ENCODE measurements around the gene NSD1. TPM values are rescaled to one million over a fixed set of nuclear protein-coding genes. Genes with fewer than 3 reads are reported as not detected.
"Not testable (repeated sequence)": the region's sequence is repeated elsewhere in the genome, so short reads cannot be mapped to it uniquely, and the experiment has no call there.

NSD1 gene
- total RNA-seq, 1 donor from 2014 or later, result 98.2 TPM

- no peak for DNase-seq
Measured at GRCh38 chr5:177291735-177292134, 158.2 kb downstream of the NSD1 start.

- no peak for DNase-seq
Measured at GRCh38 chr5:177293819-177294581, 160.4 kb downstream of the NSD1 start.

- no peak for DNase-seq
Measured at GRCh38 chr5:177294632-177295031, 161.1 kb downstream of the NSD1 start.

GRCh38 chr5:177295924-177296323 lies 162.4 kb downstream of the NSD1 start:
- no peak for DNase-seq

GRCh38 chr5:177296581-177296980 lies 163.0 kb downstream of the NSD1 start:
- DNase-seq, result no peak

GRCh38 chr5:177297922-177298321 lies 164.3 kb downstream of the NSD1 start:
- no peak for DNase-seq

GRCh38 chr5:177299697-177300096 lies 166.1 kb downstream of the NSD1 start:
- DNase-seq, result no peak

GRCh38 chr5:177300236-177300880 lies 166.8 kb downstream of the NSD1 start:
- peak; percentile 64 for DNase-seq

GRCh38 chr5:177300951-177301350 lies 167.4 kb downstream of the NSD1 start:
- no peak for DNase-seq

- peak; percentile 65 for DNase-seq
Measured at GRCh38 chr5:177301503-177302165, 168.1 kb downstream of the NSD1 start.

GRCh38 chr5:177302354-177303110 lies 169.0 kb downstream of the NSD1 start:
- DNase-seq, result peak; percentile 16

GRCh38 chr5:177303121-177303924 lies 169.8 kb downstream of the NSD1 start, which contains the start of the genes PRELID1 and RAB24:
PRELID1 (plus strand) TSS chr5:177303799; CDS start chr5:177303986, 187 bp downstream.
RAB24 (minus strand) TSS chr5:177303719; CDS start chr5:177303288, 431 bp downstream.
- DNase-seq, result peak; percentile 94

- peak; percentile 13 for DNase-seq
Measured at GRCh38 chr5:177303925-177304391, 170.4 kb downstream of the NSD1 start.

- DNase-seq, result no peak
Measured at GRCh38 chr5:177304392-177305119, 171.0 kb downstream of the NSD1 start.

GRCh38 chr5:177306103-177306640 lies 172.6 kb downstream of the NSD1 start:
- DNase-seq, result not testable (repeated sequence)

GRCh38 chr5:177306674-177307543 lies 173.3 kb downstream of the NSD1 start:
- peak; percentile 12 for DNase-seq

GRCh38 chr5:177307544-177308363 lies 174.2 kb downstream of the NSD1 start:
- no peak for DNase-seq

GRCh38 chr5:177308740-177309139 lies 175.2 kb downstream of the NSD1 start:
- no peak for DNase-seq
